Measurements from ENCODE around the gene RPL37. TPM values are rescaled to one million over a fixed set of nuclear protein-coding genes. Genes with fewer than 3 reads are reported as not detected.

Gene RPL37
- total RNA-seq, 1 experiment from 2014 or later, result 916 TPM

DNA sequence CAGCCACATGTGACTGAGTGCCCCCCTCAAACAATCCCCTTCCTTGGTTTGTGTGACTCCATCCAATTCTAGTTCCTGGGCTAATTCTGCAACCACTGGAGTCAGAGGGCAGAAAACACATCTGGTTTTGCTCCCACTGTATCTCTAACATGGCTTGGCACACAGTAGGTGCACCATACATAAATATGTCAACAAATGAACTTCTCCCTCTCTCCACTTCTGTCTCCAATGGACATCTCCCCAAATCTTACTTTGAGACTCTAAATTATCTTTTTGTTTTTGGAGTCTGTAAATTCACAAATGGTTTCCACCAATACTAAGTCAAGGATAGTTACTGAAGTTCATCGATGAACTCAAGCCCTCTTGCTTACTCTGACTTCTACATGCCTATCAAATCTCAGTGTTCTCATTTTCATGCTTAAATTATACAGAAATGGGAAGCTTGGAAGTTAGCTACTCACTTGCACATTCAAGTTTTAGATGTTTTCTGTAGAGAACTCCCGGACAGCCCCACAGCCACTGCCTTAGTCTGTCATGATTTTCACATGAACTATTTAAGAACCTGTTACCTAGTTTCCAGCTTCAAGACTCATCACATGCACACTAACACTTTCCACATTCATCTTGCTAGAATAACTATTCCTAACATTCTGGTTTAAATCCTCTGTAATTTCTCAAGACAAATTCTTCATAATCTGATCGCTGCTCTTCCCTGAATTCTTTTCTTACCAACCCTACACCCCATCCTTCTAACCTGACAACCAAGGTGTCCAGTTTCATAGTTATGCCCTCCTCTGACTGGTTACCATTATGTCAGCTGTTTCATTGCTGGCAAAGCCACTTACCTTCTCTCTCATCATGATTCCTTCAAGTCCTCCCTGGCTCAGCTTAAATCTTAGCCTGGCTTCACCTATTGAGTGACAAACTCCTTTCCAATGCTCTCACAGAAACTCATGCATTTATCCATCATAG, 6.0 kb downstream of the RPL37 start:
- peak; percentile 38; the same call in 1 of the 2 replicates for TF ChIP-seq POLR2AphosphoS5 (IDR thresholded peaks at IDR 0.05; ENCODE audit: low read depth, low read length)
- no peak for TF ChIP-seq CTCF (IDR thresholded peaks at IDR 0.05)
- Histone ChIP-seq H3K27ac (ENCODE audit: low read length) (no peak overlapping the region; the same call in 1 of the 2 replicates), H3K36me3 (ENCODE audit: control insufficient read depth, insufficient read depth, low read length) (peaks cover 60% of the 10 kb centered on the region), H3K27me3 (ENCODE audit: control insufficient read depth, insufficient read depth, low read length) (no peaks in the 10 kb centered on the region), H3K9me3 (ENCODE audit: control insufficient read depth, insufficient read depth, low read depth, low read length) (no peaks in the 10 kb centered on the region), H3K4me1 (ENCODE audit: control insufficient read depth, insufficient read depth, low read length) (peaks cover 22% of the 10 kb centered on the region), H3K4me3 (ENCODE audit: low read depth in 2 of 2, low read length in 2 of 2) (no peak overlapping the region)
- CTCF ChIA-PET, result interaction anchor here (0.6 kb wide), 1 partner anchor 652 kb away, joined by 9 read pairs; no protein-coding TSS in a partner anchor
- ATAC-seq (no peak), DNase-seq (ENCODE audit: low read depth, low spot score) (no peak)
- POLR2A ChIA-PET, result no interaction called here
- in situ Hi-C loops (cut with HindIII; ENCODE audit: low pct_unique_long_range_greater_than_20kb, low sequenced_read_pairs) (no loop called here), intact Hi-C loops (cut with micrococcal nuclease; ENCODE audit: unreplicated experiment) (no loop called here)
- TSS peak; percentile 0 for BruUV-seq (replicated peaks)

DNA sequence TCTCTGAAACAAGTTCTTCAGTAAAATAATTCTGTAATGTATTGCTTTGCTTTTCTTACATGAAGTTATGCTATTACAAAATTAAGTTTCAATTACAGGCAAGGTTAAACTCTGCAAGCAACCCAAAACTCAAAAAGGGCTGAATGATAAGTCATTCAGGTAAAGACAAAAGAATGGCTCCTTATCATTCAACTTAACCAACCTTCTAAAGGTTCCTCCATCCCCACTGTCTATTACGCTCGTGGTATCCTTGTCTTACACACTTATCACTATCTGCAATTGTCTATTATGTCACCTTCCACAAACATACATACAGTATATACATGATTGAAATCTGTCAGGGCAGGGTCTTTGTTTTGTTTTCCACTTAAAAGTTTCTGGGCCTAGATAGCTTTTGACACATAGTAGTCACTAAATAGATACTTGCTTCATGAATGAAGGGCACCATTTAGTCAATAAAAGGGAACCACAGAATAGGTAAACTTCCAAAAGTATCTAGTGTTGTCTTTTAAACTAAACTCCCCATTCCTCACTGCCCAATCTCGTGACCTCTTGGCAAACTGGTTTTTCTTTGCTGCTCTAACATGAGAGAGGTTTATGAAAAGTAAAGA, 6.9 kb downstream of the RPL37 start:
- no peak for ATAC-seq
- TF ChIP-seq TCF7L2 (IDR thresholded peaks at IDR 0.05; ENCODE audit: low read depth, low read length) (no peak), CTCF (IDR thresholded peaks at IDR 0.05) (no peak), POLR2AphosphoS5 (IDR thresholded peaks at IDR 0.05; ENCODE audit: low read depth, low read length) (no peak; the same call in none of the 2 replicates)
- TF ChIP-seq, protein P1, sequence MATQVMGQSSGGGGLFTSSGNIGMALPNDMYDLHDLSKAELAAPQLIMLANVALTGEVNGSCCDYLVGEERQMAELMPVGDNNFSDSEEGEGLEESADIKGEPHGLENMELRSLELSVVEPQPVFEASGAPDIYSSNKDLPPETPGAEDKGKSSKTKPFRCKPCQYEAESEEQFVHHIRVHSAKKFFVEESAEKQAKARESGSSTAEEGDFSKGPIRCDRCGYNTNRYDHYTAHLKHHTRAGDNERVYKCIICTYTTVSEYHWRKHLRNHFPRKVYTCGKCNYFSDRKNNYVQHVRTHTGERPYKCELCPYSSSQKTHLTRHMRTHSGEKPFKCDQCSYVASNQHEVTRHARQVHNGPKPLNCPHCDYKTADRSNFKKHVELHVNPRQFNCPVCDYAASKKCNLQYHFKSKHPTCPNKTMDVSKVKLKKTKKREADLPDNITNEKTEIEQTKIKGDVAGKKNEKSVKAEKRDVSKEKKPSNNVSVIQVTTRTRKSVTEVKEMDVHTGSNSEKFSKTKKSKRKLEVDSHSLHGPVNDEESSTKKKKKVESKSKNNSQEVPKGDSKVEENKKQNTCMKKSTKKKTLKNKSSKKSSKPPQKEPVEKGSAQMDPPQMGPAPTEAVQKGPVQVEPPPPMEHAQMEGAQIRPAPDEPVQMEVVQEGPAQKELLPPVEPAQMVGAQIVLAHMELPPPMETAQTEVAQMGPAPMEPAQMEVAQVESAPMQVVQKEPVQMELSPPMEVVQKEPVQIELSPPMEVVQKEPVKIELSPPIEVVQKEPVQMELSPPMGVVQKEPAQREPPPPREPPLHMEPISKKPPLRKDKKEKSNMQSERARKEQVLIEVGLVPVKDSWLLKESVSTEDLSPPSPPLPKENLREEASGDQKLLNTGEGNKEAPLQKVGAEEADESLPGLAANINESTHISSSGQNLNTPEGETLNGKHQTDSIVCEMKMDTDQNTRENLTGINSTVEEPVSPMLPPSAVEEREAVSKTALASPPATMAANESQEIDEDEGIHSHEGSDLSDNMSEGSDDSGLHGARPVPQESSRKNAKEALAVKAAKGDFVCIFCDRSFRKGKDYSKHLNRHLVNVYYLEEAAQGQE (IDR thresholded peaks at IDR 0.05; ENCODE audit: insufficient read depth in 1 of 2, low read depth in 2 of 2, low read length in 1 of 2), result no peak
- POLR2A ChIA-PET, result no interaction called here
- no TSS peak for BruUV-seq (replicated peaks)
- intact Hi-C loops (cut with micrococcal nuclease; ENCODE audit: unreplicated experiment) (no loop called here), in situ Hi-C loops (cut with HindIII; ENCODE audit: low pct_unique_long_range_greater_than_20kb, low sequenced_read_pairs) (no loop called here)
- Histone ChIP-seq H3K27me3 (ENCODE audit: control insufficient read depth, insufficient read depth, low read length) (no peaks in the 10 kb centered on the region), H3K27ac (ENCODE audit: low read length) (no peak overlapping the region), H3K4me1 (ENCODE audit: control insufficient read depth, insufficient read depth, low read length) (peaks cover 16% of the 10 kb centered on the region), H3K9me3 (ENCODE audit: control insufficient read depth, insufficient read depth, low read depth, low read length) (no peaks in the 10 kb centered on the region), H3K36me3 (ENCODE audit: control insufficient read depth, insufficient read depth, low read length) (peaks cover 52% of the 10 kb centered on the region), H3K4me3 (ENCODE audit: low read depth in 2 of 2, low read length in 2 of 2) (no peak overlapping the region)
- CTCF ChIA-PET, result no interaction called here
- DNase-seq (ENCODE audit: low read depth, low spot score), result no peak
